ENCODE results near the gene C17orf75.

Gene C17orf75

DNA sequence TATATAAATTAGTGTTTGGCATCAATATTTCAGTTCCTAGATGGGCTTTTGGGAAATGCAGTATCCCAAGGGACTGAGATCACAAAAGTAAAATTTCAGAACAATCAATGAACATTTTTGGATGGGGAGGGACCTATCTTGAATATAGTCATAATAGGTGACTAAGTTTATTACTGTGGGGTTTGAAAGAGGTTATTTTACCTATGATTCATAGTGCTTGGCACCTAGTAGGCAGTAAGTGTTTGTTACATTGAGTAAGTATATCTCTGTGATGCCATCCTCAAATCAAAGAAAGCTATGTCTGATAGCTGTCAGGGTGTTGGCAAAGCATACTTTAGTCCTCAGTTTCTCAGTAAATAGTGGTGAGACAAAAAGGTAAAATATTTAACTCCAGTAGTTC lies 44.9 kb upstream of the C17orf75 start:
- TF ChIP-seq, protein P1, sequence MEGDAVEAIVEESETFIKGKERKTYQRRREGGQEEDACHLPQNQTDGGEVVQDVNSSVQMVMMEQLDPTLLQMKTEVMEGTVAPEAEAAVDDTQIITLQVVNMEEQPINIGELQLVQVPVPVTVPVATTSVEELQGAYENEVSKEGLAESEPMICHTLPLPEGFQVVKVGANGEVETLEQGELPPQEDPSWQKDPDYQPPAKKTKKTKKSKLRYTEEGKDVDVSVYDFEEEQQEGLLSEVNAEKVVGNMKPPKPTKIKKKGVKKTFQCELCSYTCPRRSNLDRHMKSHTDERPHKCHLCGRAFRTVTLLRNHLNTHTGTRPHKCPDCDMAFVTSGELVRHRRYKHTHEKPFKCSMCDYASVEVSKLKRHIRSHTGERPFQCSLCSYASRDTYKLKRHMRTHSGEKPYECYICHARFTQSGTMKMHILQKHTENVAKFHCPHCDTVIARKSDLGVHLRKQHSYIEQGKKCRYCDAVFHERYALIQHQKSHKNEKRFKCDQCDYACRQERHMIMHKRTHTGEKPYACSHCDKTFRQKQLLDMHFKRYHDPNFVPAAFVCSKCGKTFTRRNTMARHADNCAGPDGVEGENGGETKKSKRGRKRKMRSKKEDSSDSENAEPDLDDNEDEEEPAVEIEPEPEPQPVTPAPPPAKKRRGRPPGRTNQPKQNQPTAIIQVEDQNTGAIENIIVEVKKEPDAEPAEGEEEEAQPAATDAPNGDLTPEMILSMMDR (IDR thresholded peaks at IDR 0.05; ENCODE audit: insufficient read depth, low read length, poor library complexity, severe bottlenecking) = no peak
- TF ChIP-seq EZH2phosphoT487 (conservative IDR thresholded peaks at IDR 0.05; ENCODE audit: low read length) = no peak
- no peaks in the 10 kb centered on the region for H3K9me3 ChIP-seq (ENCODE audit: insufficient read depth, low read length)
- no peak overlapping the region for H3K4me3 ChIP-seq (ENCODE audit: insufficient read depth, low read length, poor library complexity, severe bottlenecking)
- no peak overlapping the region for H2AFZ ChIP-seq (ENCODE audit: low read depth, low read length, severe bottlenecking)
- H3F3A ChIP-seq (ENCODE audit: insufficient read depth) = peaks cover 17% of the 10 kb centered on the region; the same call in 1 of the 2 replicates
- H3K36me3 ChIP-seq (ENCODE audit: low read length) = peaks cover 3% of the 10 kb centered on the region; the same call in 1 of the 2 replicates
- no peaks in the 10 kb centered on the region for H3K9me2 ChIP-seq (replicated peaks; ENCODE audit: insufficient read depth, low read length)
- H3K27me3 ChIP-seq (ENCODE audit: low read length) = no peaks in the 10 kb centered on the region
- no peaks in the 10 kb centered on the region for H3K79me2 ChIP-seq (ENCODE audit: insufficient read depth, low read length)
- H3K9ac ChIP-seq (ENCODE audit: low read length) = no peak overlapping the region
- no peaks in the 10 kb centered on the region for H4K20me1 ChIP-seq (ENCODE audit: low read depth, low read length)
- no peak overlapping the region for H3K4me2 ChIP-seq (ENCODE audit: low read depth, low read length, poor library complexity, severe bottlenecking)
- H3K27ac ChIP-seq (ENCODE audit: low read depth, low read length) = no peak overlapping the region

DNA sequence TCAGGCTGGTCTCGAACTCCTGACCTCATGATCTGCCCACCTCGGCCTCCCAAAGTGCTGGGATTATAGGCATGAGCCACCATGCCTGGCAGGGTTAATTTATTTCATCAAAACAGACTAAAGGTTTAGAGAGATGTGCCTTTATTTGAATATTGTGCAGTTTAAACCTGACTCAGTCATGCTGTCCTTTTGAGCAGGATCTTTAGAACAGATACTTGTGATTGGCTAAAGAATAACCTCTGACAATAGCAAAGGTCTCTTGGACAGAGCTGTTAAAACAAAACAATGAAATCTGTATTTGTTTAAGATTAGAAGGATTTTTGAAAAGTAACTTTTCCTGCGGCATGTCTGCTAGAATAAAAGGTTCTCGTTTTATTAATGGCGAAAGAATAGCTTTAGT lies 44.0 kb upstream of the C17orf75 start:
- H3K36me3 ChIP-seq (ENCODE audit: low read length) = peaks cover 11% of the 10 kb centered on the region; the same call in 1 of the 2 replicates
- no peaks in the 10 kb centered on the region for H4K20me1 ChIP-seq (ENCODE audit: low read depth, low read length)
- no peak for TF ChIP-seq EZH2phosphoT487 (conservative IDR thresholded peaks at IDR 0.05; ENCODE audit: low read length)
- TF ChIP-seq, protein P1 (IDR thresholded peaks at IDR 0.05; ENCODE audit: insufficient read depth, low read length, poor library complexity, severe bottlenecking) = no peak
- peaks cover 25% of the 10 kb centered on the region; the same call in 1 of the 2 replicates for H3F3A ChIP-seq (ENCODE audit: insufficient read depth)
- H3K4me2 ChIP-seq (ENCODE audit: low read depth, low read length, poor library complexity, severe bottlenecking) = no peak overlapping the region
- no peak overlapping the region for H3K9ac ChIP-seq (ENCODE audit: low read length)
- H2AFZ ChIP-seq (ENCODE audit: low read depth, low read length, severe bottlenecking) = no peak overlapping the region
- H3K9me2 ChIP-seq (replicated peaks; ENCODE audit: insufficient read depth, low read length) = no peaks in the 10 kb centered on the region
- H3K9me3 ChIP-seq (ENCODE audit: insufficient read depth, low read length) = no peaks in the 10 kb centered on the region
- H3K27ac ChIP-seq (ENCODE audit: low read depth, low read length) = no peak overlapping the region
- no peaks in the 10 kb centered on the region for H3K79me2 ChIP-seq (ENCODE audit: insufficient read depth, low read length)
- H3K27me3 ChIP-seq (ENCODE audit: low read length) = no peaks in the 10 kb centered on the region
- H3K4me3 ChIP-seq (ENCODE audit: insufficient read depth, low read length, poor library complexity, severe bottlenecking) = no peak overlapping the region

DNA sequence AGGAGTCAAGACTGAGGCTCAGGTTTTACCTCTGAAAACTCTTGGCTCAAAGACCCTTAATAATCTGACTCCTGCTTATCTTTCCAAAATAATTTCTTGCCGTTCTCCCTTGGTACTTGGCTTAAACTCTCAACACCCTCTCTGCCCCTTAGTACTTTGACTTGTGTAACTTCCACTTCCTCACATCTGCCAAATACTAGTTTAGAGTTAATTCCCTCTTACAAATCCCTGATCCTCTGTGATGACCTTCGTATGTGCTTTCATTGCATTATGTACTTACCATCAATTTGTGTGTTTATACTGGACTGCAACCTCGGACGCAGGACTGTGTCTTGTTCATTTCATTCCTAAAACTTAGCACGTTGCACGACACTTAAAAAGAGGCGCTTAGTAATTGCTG lies 43.1 kb upstream of the C17orf75 start:
- Histone ChIP-seq H3K79me2 (ENCODE audit: insufficient read depth, low read length) (no peaks in the 10 kb centered on the region), H3K4me2 (ENCODE audit: low read depth, low read length, poor library complexity, severe bottlenecking) (no peak overlapping the region), H3K9me3 (ENCODE audit: insufficient read depth, low read length) (no peaks in the 10 kb centered on the region), H3K9ac (ENCODE audit: low read length) (no peak overlapping the region), H3K27me3 (ENCODE audit: low read length) (no peaks in the 10 kb centered on the region), H3F3A (ENCODE audit: insufficient read depth) (peaks cover 32% of the 10 kb centered on the region; the same call in 1 of the 2 replicates), H3K27ac (ENCODE audit: low read depth, low read length) (no peak overlapping the region), H3K9me2 (replicated peaks; ENCODE audit: insufficient read depth, low read length) (no peaks in the 10 kb centered on the region), H2AFZ (ENCODE audit: low read depth, low read length, severe bottlenecking) (no peak overlapping the region), H3K4me3 (ENCODE audit: insufficient read depth, low read length, poor library complexity, severe bottlenecking) (no peak overlapping the region), H4K20me1 (ENCODE audit: low read depth, low read length) (no peaks in the 10 kb centered on the region), H3K36me3 (ENCODE audit: low read length) (peaks cover 19% of the 10 kb centered on the region)
- TF ChIP-seq EZH2phosphoT487 (conservative IDR thresholded peaks at IDR 0.05; ENCODE audit: low read length) = no peak
- TF ChIP-seq, protein P1 (IDR thresholded peaks at IDR 0.05; ENCODE audit: insufficient read depth, low read length, poor library complexity, severe bottlenecking) = no peak

Data from SU-DHL-6 (cell line).